ENCODE data around the gene RIPK4. TPM values are rescaled to one million over a fixed set of nuclear protein-coding genes. Genes with fewer than 3 reads are reported as not detected.

RIPK4 gene
- total and polyA plus RNA-seq, 2 of the 13 experiments (the other 11 are each of a cell fraction or from before 2014, with no cell fraction given) = 3.1 to 4.9 TPM

- TF ChIP-seq, protein P1, sequence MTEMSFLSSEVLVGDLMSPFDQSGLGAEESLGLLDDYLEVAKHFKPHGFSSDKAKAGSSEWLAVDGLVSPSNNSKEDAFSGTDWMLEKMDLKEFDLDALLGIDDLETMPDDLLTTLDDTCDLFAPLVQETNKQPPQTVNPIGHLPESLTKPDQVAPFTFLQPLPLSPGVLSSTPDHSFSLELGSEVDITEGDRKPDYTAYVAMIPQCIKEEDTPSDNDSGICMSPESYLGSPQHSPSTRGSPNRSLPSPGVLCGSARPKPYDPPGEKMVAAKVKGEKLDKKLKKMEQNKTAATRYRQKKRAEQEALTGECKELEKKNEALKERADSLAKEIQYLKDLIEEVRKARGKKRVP (CRISPR knock-in tag; IDR thresholded peaks at IDR 0.05) = 0 out of 4 replicates have a peak, but pooled peaks of 1 of the 2 experiments have one; percentile 31
- no peak for TF ChIP-seq ZNF468 (CRISPR knock-in tag; IDR thresholded peaks at IDR 0.05)
- no peak for TF ChIP-seq JARID2 (CRISPR knock-in tag; IDR thresholded peaks at IDR 0.05; ENCODE audit: insufficient replicate concordance)
- TF ChIP-seq, protein P2, sequence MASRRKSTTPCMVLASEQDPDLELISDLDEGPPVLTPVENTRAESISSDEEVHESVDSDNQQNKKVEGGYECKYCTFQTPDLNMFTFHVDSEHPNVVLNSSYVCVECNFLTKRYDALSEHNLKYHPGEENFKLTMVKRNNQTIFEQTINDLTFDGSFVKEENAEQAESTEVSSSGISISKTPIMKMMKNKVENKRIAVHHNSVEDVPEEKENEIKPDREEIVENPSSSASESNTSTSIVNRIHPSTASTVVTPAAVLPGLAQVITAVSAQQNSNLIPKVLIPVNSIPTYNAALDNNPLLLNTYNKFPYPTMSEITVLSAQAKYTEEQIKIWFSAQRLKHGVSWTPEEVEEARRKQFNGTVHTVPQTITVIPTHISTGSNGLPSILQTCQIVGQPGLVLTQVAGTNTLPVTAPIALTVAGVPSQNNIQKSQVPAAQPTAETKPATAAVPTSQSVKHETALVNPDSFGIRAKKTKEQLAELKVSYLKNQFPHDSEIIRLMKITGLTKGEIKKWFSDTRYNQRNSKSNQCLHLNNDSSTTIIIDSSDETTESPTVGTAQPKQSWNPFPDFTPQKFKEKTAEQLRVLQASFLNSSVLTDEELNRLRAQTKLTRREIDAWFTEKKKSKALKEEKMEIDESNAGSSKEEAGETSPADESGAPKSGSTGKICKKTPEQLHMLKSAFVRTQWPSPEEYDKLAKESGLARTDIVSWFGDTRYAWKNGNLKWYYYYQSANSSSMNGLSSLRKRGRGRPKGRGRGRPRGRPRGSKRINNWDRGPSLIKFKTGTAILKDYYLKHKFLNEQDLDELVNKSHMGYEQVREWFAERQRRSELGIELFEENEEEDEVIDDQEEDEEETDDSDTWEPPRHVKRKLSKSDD (CRISPR knock-in tag; IDR thresholded peaks at IDR 0.05; ENCODE audit: low read depth) = no peak
- peak; percentile 36; the same call in 1 of the 2 replicates for TF ChIP-seq NR2C2 (CRISPR knock-in tag; IDR thresholded peaks at IDR 0.05; ENCODE audit: borderline replicate concordance)
- TF ChIP-seq PREB (CRISPR knock-in tag; IDR thresholded peaks at IDR 0.05) = no peak
- TF ChIP-seq MAFF (IDR thresholded peaks at IDR 0.05; ENCODE audit: low read depth, low read length) = no peak
- TF ChIP-seq, protein P3, sequence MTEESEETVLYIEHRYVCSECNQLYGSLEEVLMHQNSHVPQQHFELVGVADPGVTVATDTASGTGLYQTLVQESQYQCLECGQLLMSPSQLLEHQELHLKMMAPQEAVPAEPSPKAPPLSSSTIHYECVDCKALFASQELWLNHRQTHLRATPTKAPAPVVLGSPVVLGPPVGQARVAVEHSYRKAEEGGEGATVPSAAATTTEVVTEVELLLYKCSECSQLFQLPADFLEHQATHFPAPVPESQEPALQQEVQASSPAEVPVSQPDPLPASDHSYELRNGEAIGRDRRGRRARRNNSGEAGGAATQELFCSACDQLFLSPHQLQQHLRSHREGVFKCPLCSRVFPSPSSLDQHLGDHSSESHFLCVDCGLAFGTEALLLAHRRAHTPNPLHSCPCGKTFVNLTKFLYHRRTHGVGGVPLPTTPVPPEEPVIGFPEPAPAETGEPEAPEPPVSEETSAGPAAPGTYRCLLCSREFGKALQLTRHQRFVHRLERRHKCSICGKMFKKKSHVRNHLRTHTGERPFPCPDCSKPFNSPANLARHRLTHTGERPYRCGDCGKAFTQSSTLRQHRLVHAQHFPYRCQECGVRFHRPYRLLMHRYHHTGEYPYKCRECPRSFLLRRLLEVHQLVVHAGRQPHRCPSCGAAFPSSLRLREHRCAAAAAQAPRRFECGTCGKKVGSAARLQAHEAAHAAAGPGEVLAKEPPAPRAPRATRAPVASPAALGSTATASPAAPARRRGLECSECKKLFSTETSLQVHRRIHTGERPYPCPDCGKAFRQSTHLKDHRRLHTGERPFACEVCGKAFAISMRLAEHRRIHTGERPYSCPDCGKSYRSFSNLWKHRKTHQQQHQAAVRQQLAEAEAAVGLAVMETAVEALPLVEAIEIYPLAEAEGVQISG (CRISPR knock-in tag; IDR thresholded peaks at IDR 0.05) = peak; percentile 74
- TF ChIP-seq ZBTB42 (CRISPR knock-in tag; IDR thresholded peaks at IDR 0.05) = no peak
- TF ChIP-seq ZNF709 (CRISPR knock-in tag; IDR thresholded peaks at IDR 0.05) = 0 out of 2 replicates have a peak, but pooled peaks have one; percentile 26
- TF ChIP-seq MAF1 (CRISPR knock-in tag; IDR thresholded peaks at IDR 0.05; ENCODE audit: borderline replicate concordance) = no peak
- TF ChIP-seq ZNF883 (CRISPR knock-in tag; IDR thresholded peaks at IDR 0.05; ENCODE audit: not compliant biosample characterization) = no peak
- no peak for TF ChIP-seq NFIB (CRISPR knock-in tag; IDR thresholded peaks at IDR 0.05; ENCODE audit: borderline replicate concordance)
- TF ChIP-seq, protein P4, sequence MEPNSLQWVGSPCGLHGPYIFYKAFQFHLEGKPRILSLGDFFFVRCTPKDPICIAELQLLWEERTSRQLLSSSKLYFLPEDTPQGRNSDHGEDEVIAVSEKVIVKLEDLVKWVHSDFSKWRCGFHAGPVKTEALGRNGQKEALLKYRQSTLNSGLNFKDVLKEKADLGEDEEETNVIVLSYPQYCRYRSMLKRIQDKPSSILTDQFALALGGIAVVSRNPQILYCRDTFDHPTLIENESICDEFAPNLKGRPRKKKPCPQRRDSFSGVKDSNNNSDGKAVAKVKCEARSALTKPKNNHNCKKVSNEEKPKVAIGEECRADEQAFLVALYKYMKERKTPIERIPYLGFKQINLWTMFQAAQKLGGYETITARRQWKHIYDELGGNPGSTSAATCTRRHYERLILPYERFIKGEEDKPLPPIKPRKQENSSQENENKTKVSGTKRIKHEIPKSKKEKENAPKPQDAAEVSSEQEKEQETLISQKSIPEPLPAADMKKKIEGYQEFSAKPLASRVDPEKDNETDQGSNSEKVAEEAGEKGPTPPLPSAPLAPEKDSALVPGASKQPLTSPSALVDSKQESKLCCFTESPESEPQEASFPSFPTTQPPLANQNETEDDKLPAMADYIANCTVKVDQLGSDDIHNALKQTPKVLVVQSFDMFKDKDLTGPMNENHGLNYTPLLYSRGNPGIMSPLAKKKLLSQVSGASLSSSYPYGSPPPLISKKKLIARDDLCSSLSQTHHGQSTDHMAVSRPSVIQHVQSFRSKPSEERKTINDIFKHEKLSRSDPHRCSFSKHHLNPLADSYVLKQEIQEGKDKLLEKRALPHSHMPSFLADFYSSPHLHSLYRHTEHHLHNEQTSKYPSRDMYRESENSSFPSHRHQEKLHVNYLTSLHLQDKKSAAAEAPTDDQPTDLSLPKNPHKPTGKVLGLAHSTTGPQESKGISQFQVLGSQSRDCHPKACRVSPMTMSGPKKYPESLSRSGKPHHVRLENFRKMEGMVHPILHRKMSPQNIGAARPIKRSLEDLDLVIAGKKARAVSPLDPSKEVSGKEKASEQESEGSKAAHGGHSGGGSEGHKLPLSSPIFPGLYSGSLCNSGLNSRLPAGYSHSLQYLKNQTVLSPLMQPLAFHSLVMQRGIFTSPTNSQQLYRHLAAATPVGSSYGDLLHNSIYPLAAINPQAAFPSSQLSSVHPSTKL (CRISPR knock-in tag; IDR thresholded peaks at IDR 0.05) = peak; percentile 98
- TF ChIP-seq ZKSCAN8 (CRISPR knock-in tag; IDR thresholded peaks at IDR 0.05; ENCODE audit: borderline replicate concordance) = peak; percentile 68; the same call in 1 of the 2 replicates
Observed at GRCh38 chr21:41768437-41769042, 1.7 kb upstream of the RIPK4 start (continued).
